ENCODE data around the gene STRIP2.

The STRIP2 gene

DNA sequence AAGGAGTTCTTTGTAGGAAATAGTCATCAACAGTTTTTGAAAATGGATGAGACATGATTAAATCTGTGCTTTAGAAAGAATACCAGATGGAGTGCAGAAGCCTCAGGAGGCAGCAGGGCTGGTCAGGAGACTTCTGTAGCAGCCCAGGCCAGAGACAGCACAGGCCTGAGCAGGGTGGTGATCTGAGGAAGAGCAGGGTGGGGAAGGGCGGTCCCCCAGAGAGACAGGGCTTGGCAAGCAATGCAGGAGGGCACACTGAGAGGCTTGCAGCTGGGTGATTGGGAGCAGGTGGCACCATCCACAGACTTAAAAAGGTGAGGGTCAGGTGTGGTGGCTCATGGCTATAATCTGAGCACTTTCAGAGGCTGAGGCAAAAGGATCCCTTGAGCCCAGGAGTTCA, 63.8 kb downstream of the STRIP2 start:
- in situ Hi-C loops (cut with HindIII; ENCODE audit: low pct_ligation_motif_present, low sequenced_read_pairs), result no loop called here
- no peaks in the 10 kb centered on the region for H3K27me3 ChIP-seq (replicated peaks)
- no peak overlapping the region for H3K27ac ChIP-seq
- H3K36me3 ChIP-seq (replicated peaks), result no peaks in the 10 kb centered on the region
- H3K4me3 ChIP-seq (ENCODE audit: low read depth, low read length), result no peak overlapping the region
- TF ChIP-seq, protein P1, sequence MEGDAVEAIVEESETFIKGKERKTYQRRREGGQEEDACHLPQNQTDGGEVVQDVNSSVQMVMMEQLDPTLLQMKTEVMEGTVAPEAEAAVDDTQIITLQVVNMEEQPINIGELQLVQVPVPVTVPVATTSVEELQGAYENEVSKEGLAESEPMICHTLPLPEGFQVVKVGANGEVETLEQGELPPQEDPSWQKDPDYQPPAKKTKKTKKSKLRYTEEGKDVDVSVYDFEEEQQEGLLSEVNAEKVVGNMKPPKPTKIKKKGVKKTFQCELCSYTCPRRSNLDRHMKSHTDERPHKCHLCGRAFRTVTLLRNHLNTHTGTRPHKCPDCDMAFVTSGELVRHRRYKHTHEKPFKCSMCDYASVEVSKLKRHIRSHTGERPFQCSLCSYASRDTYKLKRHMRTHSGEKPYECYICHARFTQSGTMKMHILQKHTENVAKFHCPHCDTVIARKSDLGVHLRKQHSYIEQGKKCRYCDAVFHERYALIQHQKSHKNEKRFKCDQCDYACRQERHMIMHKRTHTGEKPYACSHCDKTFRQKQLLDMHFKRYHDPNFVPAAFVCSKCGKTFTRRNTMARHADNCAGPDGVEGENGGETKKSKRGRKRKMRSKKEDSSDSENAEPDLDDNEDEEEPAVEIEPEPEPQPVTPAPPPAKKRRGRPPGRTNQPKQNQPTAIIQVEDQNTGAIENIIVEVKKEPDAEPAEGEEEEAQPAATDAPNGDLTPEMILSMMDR (IDR thresholded peaks at IDR 0.05; ENCODE audit: low read depth, low read length, missing control alignments), result no peak
- no peak for DNase-seq

DNA sequence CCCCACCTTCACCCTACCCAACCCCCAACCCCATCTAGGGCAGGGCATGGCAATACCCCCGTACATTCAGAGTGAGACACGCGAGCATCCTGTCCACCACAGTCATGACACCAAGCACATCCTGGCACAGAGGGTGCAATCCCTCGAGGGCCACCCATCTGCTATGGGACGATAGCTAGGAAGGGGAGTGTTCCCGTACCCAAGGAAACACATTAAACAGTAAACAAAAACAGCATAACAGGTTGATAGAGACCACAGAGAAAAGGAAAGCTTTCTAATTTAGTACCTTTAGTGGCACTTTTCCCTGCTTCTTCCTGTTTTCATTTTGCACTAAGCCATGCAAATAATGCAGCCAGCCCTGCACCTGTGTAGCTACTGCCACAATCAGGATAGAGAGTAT, 65.8 kb downstream of the STRIP2 start:
- no peak for DNase-seq
- no peak overlapping the region for H3K27ac ChIP-seq
- in situ Hi-C loops (cut with HindIII; ENCODE audit: low pct_ligation_motif_present, low sequenced_read_pairs), result no loop called here
- TF ChIP-seq, protein P1 (IDR thresholded peaks at IDR 0.05; ENCODE audit: low read depth, low read length, missing control alignments), result no peak
- H3K4me3 ChIP-seq (ENCODE audit: low read depth, low read length), result no peak overlapping the region
- no peaks in the 10 kb centered on the region for H3K27me3 ChIP-seq (replicated peaks)
- no peaks in the 10 kb centered on the region for H3K36me3 ChIP-seq (replicated peaks)

DNA sequence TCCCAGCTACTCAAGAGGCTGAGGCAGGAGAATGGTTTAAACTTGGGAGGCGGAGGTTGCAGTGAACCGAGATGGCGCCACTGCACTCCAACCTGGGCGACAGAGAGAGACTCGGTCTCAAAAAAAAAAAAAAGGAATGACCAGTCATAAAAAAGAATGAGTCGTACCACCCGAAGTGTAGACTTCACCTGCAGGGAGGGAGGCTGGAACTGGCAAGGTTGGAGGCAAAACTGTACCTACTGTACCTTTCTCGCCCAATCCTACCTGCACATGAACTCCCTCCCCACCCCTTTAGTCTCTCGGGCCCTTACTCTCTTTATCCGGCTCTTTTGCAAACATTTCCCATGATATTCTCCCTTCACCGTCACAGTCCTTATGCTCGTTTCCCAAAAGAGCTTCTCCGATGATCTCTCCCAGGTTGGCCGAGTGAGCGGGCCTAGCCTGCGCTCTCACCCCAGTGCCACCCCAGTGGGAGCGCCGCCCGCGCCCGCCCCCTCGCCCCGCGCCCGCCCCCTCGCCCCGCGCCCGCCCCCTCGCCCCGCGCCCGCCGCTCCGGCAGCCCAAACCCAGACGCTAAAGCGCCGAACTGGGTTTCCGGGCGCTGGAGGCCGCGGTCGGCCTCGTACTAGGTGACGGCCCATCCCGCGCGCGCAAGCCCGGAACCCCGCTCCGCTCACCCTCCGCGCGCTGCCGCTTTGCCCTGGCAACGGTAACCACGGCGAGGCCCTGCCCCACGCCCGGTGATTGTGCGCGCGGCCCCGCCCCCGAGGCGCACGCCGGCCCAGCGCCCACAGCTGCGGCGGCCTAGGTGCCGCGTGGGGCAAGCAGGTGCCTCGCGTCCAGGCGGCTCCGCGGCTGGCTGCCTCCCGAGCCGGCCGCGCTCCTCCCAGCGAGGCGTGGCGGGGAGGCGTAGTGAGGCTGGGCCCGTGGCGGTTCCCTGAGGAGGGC, 67.8 kb downstream of the STRIP2 start, which contains the start of gene SMKR1:
TSS of gene SMKR1 (plus strand) at position 772 of the 948 bp plus-strand sequence. CDS start 294 bp downstream, outside the sequence.
- in situ Hi-C loops (cut with HindIII; ENCODE audit: low pct_ligation_motif_present, low sequenced_read_pairs), result no loop called here
- Histone ChIP-seq H3K27me3 (replicated peaks) (no peaks in the 10 kb centered on the region), H3K27ac (no peak within 1 kb of the TSS), H3K4me3 (ENCODE audit: low read depth, low read length) (peak within 1 kb of the TSS; percentile 50), H3K36me3 (replicated peaks) (no peaks in the 10 kb centered on the region)
- DNase-seq, result peak; percentile 7
- TF ChIP-seq, protein P1 (IDR thresholded peaks at IDR 0.05; ENCODE audit: low read depth, low read length, missing control alignments), result no peak

DNA sequence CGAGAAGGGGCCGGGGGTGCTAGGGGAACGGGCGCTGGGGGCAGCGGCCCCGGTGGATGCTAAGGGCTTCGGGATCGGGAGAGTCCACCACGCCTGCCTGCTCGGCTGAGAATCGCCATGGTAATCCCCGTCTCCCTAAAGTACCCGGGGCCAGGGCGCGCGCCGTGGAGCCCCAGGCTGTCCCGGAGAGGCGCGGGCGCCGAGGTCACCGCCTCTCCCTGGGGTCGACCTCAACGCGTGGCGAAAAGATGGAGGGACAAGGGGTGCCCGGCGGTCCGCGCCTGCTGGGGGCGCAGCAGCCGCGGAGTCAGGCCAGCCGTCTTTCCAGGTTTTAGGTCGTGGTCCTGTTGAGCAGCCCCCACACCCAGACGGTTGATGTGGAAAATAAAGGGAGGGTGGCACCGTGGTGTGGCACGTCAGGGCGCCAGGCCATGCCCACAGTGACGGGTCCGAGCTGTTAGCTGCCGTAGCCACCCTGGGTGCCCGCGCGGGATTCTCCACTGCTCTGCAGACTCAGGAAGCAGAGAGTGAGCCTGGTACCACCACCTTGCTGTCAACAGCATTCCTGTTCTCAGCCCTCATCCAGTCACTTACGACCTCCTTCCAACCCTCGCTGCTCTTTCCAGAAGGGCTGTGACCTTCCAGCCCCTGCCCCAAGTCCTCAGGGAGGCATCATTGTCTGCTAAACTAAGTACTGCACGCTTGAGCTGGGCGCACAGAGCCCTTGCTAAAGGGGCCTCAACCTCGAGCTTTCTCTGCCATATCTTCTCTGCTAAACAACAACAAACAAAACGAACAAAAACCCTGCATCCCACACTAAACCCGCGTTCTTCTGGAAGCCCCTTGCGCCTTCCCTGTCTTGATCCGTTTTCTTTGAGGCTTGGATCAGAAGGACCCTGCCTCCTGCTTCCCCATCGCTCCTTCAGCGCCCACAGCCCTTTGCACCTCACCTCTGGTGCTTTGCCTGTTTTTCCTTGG, 68.8 kb downstream of the STRIP2 start:
- peak overlapping the region; percentile 50 for H3K4me3 ChIP-seq (ENCODE audit: low read depth, low read length)
- no peaks in the 10 kb centered on the region for H3K36me3 ChIP-seq (replicated peaks)
- in situ Hi-C loops (cut with HindIII; ENCODE audit: low pct_ligation_motif_present, low sequenced_read_pairs), result no loop called here
- TF ChIP-seq, protein P1 (IDR thresholded peaks at IDR 0.05; ENCODE audit: low read depth, low read length, missing control alignments), result no peak
- no peaks in the 10 kb centered on the region for H3K27me3 ChIP-seq (replicated peaks)
- H3K27ac ChIP-seq, result no peak overlapping the region
- DNase-seq, result no peak

DNA sequence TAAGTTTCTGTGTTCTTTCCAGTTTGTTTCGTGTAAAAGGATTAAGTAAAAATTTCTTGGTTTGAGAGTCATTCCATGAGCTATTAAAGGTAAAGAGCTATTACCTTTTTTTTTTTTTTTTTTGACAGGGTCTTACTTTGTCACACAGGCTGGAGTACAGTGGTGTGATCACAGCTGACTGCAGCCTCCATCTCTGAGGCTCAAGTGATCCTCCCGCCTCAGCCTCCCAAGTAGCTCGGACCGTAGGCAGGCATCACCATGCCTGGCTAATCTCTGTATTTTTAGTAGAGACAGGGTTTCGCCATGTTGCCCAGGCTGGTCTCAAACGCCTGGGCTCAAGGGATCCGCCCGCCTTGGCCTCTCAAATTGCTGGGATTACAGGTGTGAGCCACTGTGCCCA, 69.5 kb downstream of the STRIP2 start:
- no peak overlapping the region for H3K4me3 ChIP-seq (ENCODE audit: low read depth, low read length)
- in situ Hi-C loops (cut with HindIII; ENCODE audit: low pct_ligation_motif_present, low sequenced_read_pairs), result no loop called here
- TF ChIP-seq, protein P1 (IDR thresholded peaks at IDR 0.05; ENCODE audit: low read depth, low read length, missing control alignments), result no peak
- H3K27ac ChIP-seq, result no peak overlapping the region
- no peak for DNase-seq
- H3K36me3 ChIP-seq (replicated peaks), result no peaks in the 10 kb centered on the region
- H3K27me3 ChIP-seq (replicated peaks), result no peaks in the 10 kb centered on the region

Measured in brain microvascular endothelial cell (primary cell).